ENCODE results near the gene DMD.
"Not testable (repeated sequence)": the region's sequence is repeated elsewhere in the genome, so short reads cannot be mapped to it uniquely, and the experiment has no call there.

Gene DMD

DNA sequence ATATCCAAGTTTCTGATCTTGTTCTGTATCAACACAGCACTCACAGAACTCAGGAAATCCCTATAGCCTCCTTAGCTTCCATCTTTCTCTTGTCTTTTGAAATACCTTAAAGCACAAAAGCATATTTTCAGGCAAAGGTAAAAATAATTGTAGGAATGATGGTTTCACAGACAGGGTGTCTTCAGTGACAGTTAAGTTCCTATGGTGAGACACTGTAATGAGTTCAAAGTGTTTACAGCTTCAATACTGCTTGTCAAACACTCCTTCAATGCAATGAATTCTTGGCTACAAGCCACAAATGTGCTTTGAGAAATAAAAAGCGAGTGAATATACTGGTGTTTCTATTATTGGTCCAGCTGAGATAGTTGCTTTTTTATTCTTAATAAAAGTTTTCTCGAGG is 466.0 kb downstream of the DMD start:
- Histone ChIP-seq H3K4me2 (ENCODE audit: low read length) (no peak overlapping the region), H4K20me1 (ENCODE audit: insufficient read depth, low read length) (no peaks in the 10 kb centered on the region), H3K4me3 (ENCODE audit: low read length) (no peak overlapping the region), H3K79me2 (ENCODE audit: low read length) (no peaks in the 10 kb centered on the region), H2AFZ (ENCODE audit: low read depth, low read length) (no peak overlapping the region), H3K4me1 (ENCODE audit: low read length) (no peaks in the 10 kb centered on the region), H3K27ac (ENCODE audit: low read length) (no peak overlapping the region), H3K9me3 (ENCODE audit: insufficient read depth, low read length) (no peaks in the 10 kb centered on the region), H3K27me3 (ENCODE audit: low read depth, low read length) (no peaks in the 10 kb centered on the region), H3K36me3 (replicated peaks; ENCODE audit: low read depth, low read length) (no peaks in the 10 kb centered on the region), H3K9ac (ENCODE audit: low read length) (no peak overlapping the region)
- TF ChIP-seq EZH2phosphoT487 (IDR thresholded peaks at IDR 0.05; ENCODE audit: low read depth) (no peak), CTCF (IDR thresholded peaks at IDR 0.05; ENCODE audit: low read depth, low read length) (no peak)

DNA sequence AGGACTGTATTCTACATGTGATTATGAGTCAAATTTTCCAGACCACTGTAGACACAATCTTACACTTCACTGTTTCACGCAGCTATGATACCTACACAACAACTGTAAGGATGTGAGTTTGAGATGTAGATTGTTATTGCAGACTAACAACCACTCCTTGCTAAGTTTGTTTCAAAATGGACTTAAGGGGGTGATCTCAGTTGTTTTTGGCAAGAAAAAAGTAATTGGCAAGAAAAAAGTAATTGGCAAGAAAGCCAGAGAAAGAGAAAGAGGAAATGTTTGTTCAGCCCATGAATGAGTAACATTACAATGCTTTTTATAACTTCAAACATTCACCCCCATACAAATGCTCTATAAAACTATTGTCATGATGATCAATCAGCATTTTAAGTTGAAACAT is 466.4 kb downstream of the DMD start:
- Histone ChIP-seq H4K20me1 (ENCODE audit: insufficient read depth, low read length) (no peaks in the 10 kb centered on the region), H3K27me3 (ENCODE audit: low read depth, low read length) (no peaks in the 10 kb centered on the region), H3K79me2 (ENCODE audit: low read length) (no peaks in the 10 kb centered on the region), H3K4me2 (ENCODE audit: low read length) (no peak overlapping the region), H3K9me3 (ENCODE audit: insufficient read depth, low read length) (no peaks in the 10 kb centered on the region), H3K27ac (ENCODE audit: low read length) (no peak overlapping the region), H2AFZ (ENCODE audit: low read depth, low read length) (no peak overlapping the region), H3K4me1 (ENCODE audit: low read length) (no peaks in the 10 kb centered on the region), H3K9ac (ENCODE audit: low read length) (no peak overlapping the region), H3K4me3 (ENCODE audit: low read length) (no peak overlapping the region), H3K36me3 (replicated peaks; ENCODE audit: low read depth, low read length) (no peaks in the 10 kb centered on the region)
- no peak for TF ChIP-seq EZH2phosphoT487 (IDR thresholded peaks at IDR 0.05; ENCODE audit: low read depth)
- no peak for TF ChIP-seq CTCF (IDR thresholded peaks at IDR 0.05; ENCODE audit: low read depth, low read length)

DNA sequence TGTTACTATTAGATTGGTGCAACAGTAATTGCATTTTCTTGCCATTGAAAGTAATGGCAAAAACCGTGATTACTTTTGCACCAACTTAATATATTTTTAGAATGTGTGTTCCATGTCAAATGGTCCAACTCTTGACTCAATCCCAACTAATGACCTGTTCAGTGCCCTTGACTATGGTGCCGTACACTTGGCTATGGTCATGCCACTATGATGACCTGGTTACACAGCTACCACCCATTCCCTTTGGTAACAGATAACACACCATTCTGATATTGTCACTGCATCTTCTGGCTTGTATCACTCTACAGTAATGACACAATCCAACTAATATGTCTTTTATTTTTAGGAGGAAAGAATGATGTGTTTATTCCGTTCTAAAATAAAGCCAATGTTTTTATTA is 469.4 kb downstream of the DMD start:
- H3K4me2 ChIP-seq (ENCODE audit: low read length) = no peak overlapping the region
- H3K79me2 ChIP-seq (ENCODE audit: low read length) = no peaks in the 10 kb centered on the region
- H3K9ac ChIP-seq (ENCODE audit: low read length) = no peak overlapping the region
- no peaks in the 10 kb centered on the region for H3K4me1 ChIP-seq (ENCODE audit: low read length)
- no peaks in the 10 kb centered on the region for H4K20me1 ChIP-seq (ENCODE audit: insufficient read depth, low read length)
- no peak overlapping the region for H3K4me3 ChIP-seq (ENCODE audit: low read length)
- H2AFZ ChIP-seq (ENCODE audit: low read depth, low read length) = no peak overlapping the region
- TF ChIP-seq CTCF (IDR thresholded peaks at IDR 0.05; ENCODE audit: low read depth, low read length) = no peak
- no peak for TF ChIP-seq EZH2phosphoT487 (IDR thresholded peaks at IDR 0.05; ENCODE audit: low read depth)
- H3K36me3 ChIP-seq (replicated peaks; ENCODE audit: low read depth, low read length) = no peaks in the 10 kb centered on the region
- H3K27me3 ChIP-seq (ENCODE audit: low read depth, low read length) = no peaks in the 10 kb centered on the region
- H3K27ac ChIP-seq (ENCODE audit: low read length) = no peak overlapping the region
- no peaks in the 10 kb centered on the region for H3K9me3 ChIP-seq (ENCODE audit: insufficient read depth, low read length)

GRCh38 chrX:32708542-32708941 is 502.8 kb downstream of the DMD start:
- Histone ChIP-seq H3K27ac (ENCODE audit: low read length) (no peak overlapping the region), H3K27me3 (ENCODE audit: low read depth, low read length) (no peaks in the 10 kb centered on the region), H3K4me2 (ENCODE audit: low read length) (no peak overlapping the region), H2AFZ (ENCODE audit: low read depth, low read length) (no peak overlapping the region), H3K4me3 (ENCODE audit: low read length) (no peak overlapping the region), H3K36me3 (replicated peaks; ENCODE audit: low read depth, low read length) (no peaks in the 10 kb centered on the region), H3K9me3 (ENCODE audit: insufficient read depth, low read length) (no peaks in the 10 kb centered on the region), H3K4me1 (ENCODE audit: low read length) (no peaks in the 10 kb centered on the region), H3K79me2 (ENCODE audit: low read length) (no peaks in the 10 kb centered on the region), H3K9ac (ENCODE audit: low read length) (no peak overlapping the region), H4K20me1 (ENCODE audit: insufficient read depth, low read length) (no peaks in the 10 kb centered on the region)
- TF ChIP-seq EZH2phosphoT487 (IDR thresholded peaks at IDR 0.05; ENCODE audit: low read depth) (no peak), CTCF (IDR thresholded peaks at IDR 0.05; ENCODE audit: low read depth, low read length) (no peak)

DNA sequence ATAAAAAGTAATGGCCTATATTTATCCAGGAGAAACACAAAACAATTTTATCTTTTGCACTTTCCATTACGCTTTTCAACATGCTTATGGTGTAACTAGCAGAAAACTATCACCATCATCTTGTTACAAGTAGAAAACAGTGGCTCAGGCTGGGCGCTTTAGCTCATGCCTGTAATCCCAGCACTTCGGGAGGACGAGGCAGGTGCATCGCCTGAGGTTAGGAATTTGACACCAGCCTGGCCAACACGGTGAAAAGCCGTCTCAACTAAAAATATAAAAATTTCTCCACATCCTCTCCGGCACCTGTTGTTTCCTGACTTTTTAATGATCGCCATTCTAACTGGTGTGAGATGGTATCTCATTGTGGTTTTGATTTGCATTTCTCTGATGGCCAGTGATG is 506.0 kb downstream of the DMD start:
- not testable (repeated sequence) for H3K4me3 ChIP-seq (ENCODE audit: low read length); H3K27ac ChIP-seq (ENCODE audit: low read length); H3K4me1 ChIP-seq (ENCODE audit: low read length); H4K20me1 ChIP-seq (ENCODE audit: insufficient read depth, low read length); H3K4me2 ChIP-seq (ENCODE audit: low read length); H2AFZ ChIP-seq (ENCODE audit: low read depth, low read length); H3K9me3 ChIP-seq (ENCODE audit: insufficient read depth, low read length); H3K27me3 ChIP-seq (ENCODE audit: low read depth, low read length); H3K79me2 ChIP-seq (ENCODE audit: low read length); H3K9ac ChIP-seq (ENCODE audit: low read length); H3K36me3 ChIP-seq (replicated peaks; ENCODE audit: low read depth, low read length)

All from OCI-LY3 (cell line).